Astrocyte (in vitro differentiated cells and primary cell): Measurements from ENCODE around the gene PGM2L1. TPM values are rescaled to one million over a fixed set of nuclear protein-coding genes. Genes with fewer than 3 reads are reported as not detected.

ENCODE experiments used
- DNase-seq: peaks from one replicate; pipeline ENCODE4 v3.0.0-alpha.2; 2010; ENCODE audit warnings: low read depth
- FAIRE-seq: peaks from 2 replicates; lab custom pipeline; 2011; peaks lifted over from hg19 to GRCh38; lab: Jason Lieb, UNC
- H2AFZ ChIP-seq: 2 replicates; pipeline ENCODE4 v1.6.0; 2012; ENCODE audit warnings: low read depth, low read length, inconsistent platforms
- H3K27ac ChIP-seq: 2 replicates; pipeline ENCODE4 v1.5.1; 2011; ENCODE audit warnings: low read depth, low read length, inconsistent platforms
- H3K27me3 ChIP-seq: 2 replicates; pipeline ENCODE4 v1.6.0; 2011; ENCODE audit warnings: low read length, inconsistent platforms; ENCODE audit not compliant: insufficient read depth
- H3K36me3 ChIP-seq: 2 replicates; pipeline ENCODE4 v1.5.1; 2011; ENCODE audit warnings: low read length, inconsistent platforms; ENCODE audit not compliant: insufficient read depth
- H3K4me1 ChIP-seq: 2 replicates; pipeline ENCODE4 v1.5.1; 2011; ENCODE audit warnings: low read length, inconsistent platforms; ENCODE audit not compliant: insufficient read depth
- H3K4me2 ChIP-seq: 2 replicates; pipeline ENCODE4 v1.6.0; 2012; ENCODE audit warnings: low read length, inconsistent platforms
- H3K4me3 ChIP-seq: 2 replicates; pipeline ENCODE4 v1.5.1; 2011; ENCODE audit warnings: low read depth, mild to moderate bottlenecking, low read length, inconsistent platforms; ENCODE audit not compliant: insufficient read depth
- H3K79me2 ChIP-seq: 2 replicates; pipeline ENCODE4 v1.6.0; 2012; ENCODE audit warnings: mild to moderate bottlenecking, low read length, inconsistent platforms; ENCODE audit not compliant: insufficient read depth
- H3K9ac ChIP-seq: 2 replicates; pipeline ENCODE4 v1.6.0; 2012; ENCODE audit warnings: mild to moderate bottlenecking, low read length, inconsistent platforms
- H3K9me3 ChIP-seq: 2 replicates; pipeline ENCODE4 v1.5.1; 2012; ENCODE audit warnings: low read depth, mild to moderate bottlenecking, low read length, inconsistent platforms; ENCODE audit not compliant: insufficient read depth
- H4K20me1 ChIP-seq: 2 replicates; pipeline ENCODE4 v1.6.0; 2012; ENCODE audit warnings: low read length, inconsistent platforms; ENCODE audit not compliant: insufficient read depth
- H3K27ac Mint-ChIP-seq: one replicate; pipeline ENCODE4 v1.8.0; 2021; ENCODE audit warnings: mild to moderate bottlenecking, mixed read lengths; ENCODE audit not compliant: unreplicated experiment
- H3K27me3 Mint-ChIP-seq: one replicate; pipeline ENCODE4 v1.8.0; 2021; ENCODE audit warnings: low read depth, mixed read lengths; ENCODE audit not compliant: unreplicated experiment
- H3K36me3 Mint-ChIP-seq: one replicate; pipeline ENCODE4 v1.8.0; 2021; ENCODE audit warnings: low read depth, mixed read lengths; ENCODE audit not compliant: unreplicated experiment
- H3K4me1 Mint-ChIP-seq: one replicate; pipeline ENCODE4 v1.8.0; 2021; ENCODE audit warnings: low read depth, mixed read lengths; ENCODE audit not compliant: unreplicated experiment
- H3K4me3 Mint-ChIP-seq: one replicate; pipeline ENCODE4 v1.8.0; 2021; ENCODE audit warnings: mild to moderate bottlenecking, moderate library complexity, mixed read lengths; ENCODE audit not compliant: unreplicated experiment
- H3K9me3 Mint-ChIP-seq: one replicate; pipeline ENCODE4 v1.8.0; 2021; ENCODE audit warnings: mild to moderate bottlenecking, mixed read lengths; ENCODE audit not compliant: unreplicated experiment
- CTCF ChIP-seq: IDR thresholded peaks from 2 replicates; pipeline ENCODE4 v1.5.1; 2011; ENCODE audit warnings: low read depth, mild to moderate bottlenecking, inconsistent platforms, low read length, moderate library complexity; ENCODE audit not compliant: insufficient read depth
- EZH2 ChIP-seq: IDR thresholded peaks from 2 replicates; pipeline ENCODE4 v1.6.1; 2012; ENCODE audit warnings: mild to moderate bottlenecking, low read length, inconsistent platforms; ENCODE audit not compliant: insufficient read depth
- total RNA-seq: library from RNA; stranded (reverse); gene quantifications from 2 replicates; pipeline ENCODE4 v1.2.1, GENCODE V29; 2021

The PGM2L1 gene
- total RNA-seq, 1 donor from 2014 or later = 43.6 TPM

GRCh38 chr11:74377689-74378088 lies 20.5 kb downstream of the PGM2L1 start:
- H3K27me3 ChIP-seq = no peaks in the 10 kb centered on the region
- no peak overlapping the region for H3K27ac Mint-ChIP-seq
- peaks cover 3% of the 10 kb centered on the region for H3K36me3 Mint-ChIP-seq
- no peaks in the 10 kb centered on the region for H3K9me3 ChIP-seq
- H3K79me2 ChIP-seq = peaks cover 27% of the 10 kb centered on the region
- peaks cover 5% of the 10 kb centered on the region for H3K36me3 ChIP-seq
- FAIRE-seq = no peak
- no peak for TF ChIP-seq EZH2
- no peak for TF ChIP-seq CTCF
- H4K20me1 ChIP-seq = peaks cover 11% of the 10 kb centered on the region
- DNase-seq = no peak
- no peaks in the 10 kb centered on the region for H3K9me3 Mint-ChIP-seq
- H3K4me3 Mint-ChIP-seq = no peak overlapping the region
- H3K4me2 ChIP-seq = no peak overlapping the region
- H3K4me3 ChIP-seq = no peak overlapping the region
- no peak overlapping the region for H3K27ac ChIP-seq
- no peaks in the 10 kb centered on the region for H3K27me3 Mint-ChIP-seq
- H3K4me1 Mint-ChIP-seq = peaks cover 3% of the 10 kb centered on the region
- H2AFZ ChIP-seq = no peak overlapping the region
- no peak overlapping the region for H3K9ac ChIP-seq
- H3K4me1 ChIP-seq = no peaks in the 10 kb centered on the region

- Mint-ChIP-seq H3K27ac (no peak overlapping the region), H3K9me3 (no peaks in the 10 kb centered on the region), H3K4me3 (no peak overlapping the region), H3K4me1 (peaks cover 8% of the 10 kb centered on the region), H3K27me3 (no peaks in the 10 kb centered on the region), H3K36me3 (peaks cover 7% of the 10 kb centered on the region)
- no peak for TF ChIP-seq EZH2
- TF ChIP-seq CTCF = no peak
- Histone ChIP-seq H3K27ac (no peak overlapping the region), H3K4me2 (no peak overlapping the region), H4K20me1 (no peaks in the 10 kb centered on the region), H3K4me3 (no peak overlapping the region), H2AFZ (no peak overlapping the region), H3K9me3 (no peaks in the 10 kb centered on the region), H3K4me1 (peaks cover 8% of the 10 kb centered on the region), H3K36me3 (peaks cover 12% of the 10 kb centered on the region), H3K9ac (no peak overlapping the region), H3K27me3 (no peaks in the 10 kb centered on the region), H3K79me2 (peaks cover 7% of the 10 kb centered on the region)
- FAIRE-seq (no peak), DNase-seq (peak; percentile 36)
These were observed 24.9 kb downstream of the PGM2L1 start for GRCh38 chr11:74373382-74373781.

GRCh38 chr11:74371269-74372052 lies 26.8 kb downstream of the PGM2L1 start:
- Histone ChIP-seq H4K20me1 (no peaks in the 10 kb centered on the region), H3K9ac (peak overlapping the region; percentile 4), H3K27me3 (no peaks in the 10 kb centered on the region), H2AFZ (no peak overlapping the region), H3K4me2 (peak overlapping the region; percentile 0), H3K36me3 (peaks cover 17% of the 10 kb centered on the region), H3K27ac (peak overlapping the region; percentile 17), H3K9me3 (no peaks in the 10 kb centered on the region), H3K4me3 (no peak overlapping the region), H3K79me2 (peaks cover 1% of the 10 kb centered on the region), H3K4me1 (peaks cover 14% of the 10 kb centered on the region)
- H3K4me3 Mint-ChIP-seq = no peak overlapping the region
- FAIRE-seq (no peak), DNase-seq (peak; percentile 58)
- no peaks in the 10 kb centered on the region for H3K9me3 Mint-ChIP-seq
- peaks cover 8% of the 10 kb centered on the region for H3K4me1 Mint-ChIP-seq
- H3K27ac Mint-ChIP-seq = no peak overlapping the region
- H3K27me3 Mint-ChIP-seq = no peaks in the 10 kb centered on the region
- H3K36me3 Mint-ChIP-seq = peaks cover 7% of the 10 kb centered on the region
- TF ChIP-seq EZH2 (no peak), CTCF (no peak)
